Measurements from ENCODE around the gene EFCAB6. TPM values are rescaled to one million over a fixed set of nuclear protein-coding genes. Genes with fewer than 3 reads are reported as not detected.

Gene EFCAB6
- total RNA-seq, 1 donor = 0.86 TPM

- no peak overlapping the region for H3K4me3 ChIP-seq (ENCODE audit: low read depth, low read length)
- no peak for DNase-seq (ENCODE audit: low read depth)
- TF ChIP-seq, protein P1, sequence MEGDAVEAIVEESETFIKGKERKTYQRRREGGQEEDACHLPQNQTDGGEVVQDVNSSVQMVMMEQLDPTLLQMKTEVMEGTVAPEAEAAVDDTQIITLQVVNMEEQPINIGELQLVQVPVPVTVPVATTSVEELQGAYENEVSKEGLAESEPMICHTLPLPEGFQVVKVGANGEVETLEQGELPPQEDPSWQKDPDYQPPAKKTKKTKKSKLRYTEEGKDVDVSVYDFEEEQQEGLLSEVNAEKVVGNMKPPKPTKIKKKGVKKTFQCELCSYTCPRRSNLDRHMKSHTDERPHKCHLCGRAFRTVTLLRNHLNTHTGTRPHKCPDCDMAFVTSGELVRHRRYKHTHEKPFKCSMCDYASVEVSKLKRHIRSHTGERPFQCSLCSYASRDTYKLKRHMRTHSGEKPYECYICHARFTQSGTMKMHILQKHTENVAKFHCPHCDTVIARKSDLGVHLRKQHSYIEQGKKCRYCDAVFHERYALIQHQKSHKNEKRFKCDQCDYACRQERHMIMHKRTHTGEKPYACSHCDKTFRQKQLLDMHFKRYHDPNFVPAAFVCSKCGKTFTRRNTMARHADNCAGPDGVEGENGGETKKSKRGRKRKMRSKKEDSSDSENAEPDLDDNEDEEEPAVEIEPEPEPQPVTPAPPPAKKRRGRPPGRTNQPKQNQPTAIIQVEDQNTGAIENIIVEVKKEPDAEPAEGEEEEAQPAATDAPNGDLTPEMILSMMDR (IDR thresholded peaks at IDR 0.05; ENCODE audit: insufficient read depth, low read depth, low read length) = no peak
Measured at GRCh38 chr22:43491177-43491576, 320.9 kb downstream of the EFCAB6 start.

DNA sequence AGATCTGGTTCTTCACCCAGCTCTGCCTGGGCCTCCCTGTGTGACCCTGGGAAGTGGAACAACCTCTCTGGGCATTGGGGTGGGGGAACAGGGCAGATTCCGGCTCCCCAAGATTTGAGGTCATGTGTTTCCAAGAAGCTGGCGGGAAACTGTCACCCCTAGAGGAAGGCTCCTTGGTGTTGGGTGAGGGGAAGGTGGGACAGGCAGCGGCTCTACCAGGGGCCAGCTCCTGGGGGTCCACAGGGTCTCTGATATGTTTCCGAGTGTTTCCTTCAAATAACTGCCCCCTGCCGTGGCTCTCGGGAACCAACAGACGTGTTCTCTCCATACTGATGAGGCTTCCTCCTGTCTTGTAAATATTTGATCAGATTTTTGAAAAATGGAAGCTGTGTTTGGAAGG, 321.8 kb downstream of the EFCAB6 start:
- no peak for DNase-seq (ENCODE audit: low read depth)
- H3K4me3 ChIP-seq (ENCODE audit: low read depth, low read length) = no peak overlapping the region
- TF ChIP-seq, protein P1 (IDR thresholded peaks at IDR 0.05; ENCODE audit: insufficient read depth, low read depth, low read length) = no peak

DNA sequence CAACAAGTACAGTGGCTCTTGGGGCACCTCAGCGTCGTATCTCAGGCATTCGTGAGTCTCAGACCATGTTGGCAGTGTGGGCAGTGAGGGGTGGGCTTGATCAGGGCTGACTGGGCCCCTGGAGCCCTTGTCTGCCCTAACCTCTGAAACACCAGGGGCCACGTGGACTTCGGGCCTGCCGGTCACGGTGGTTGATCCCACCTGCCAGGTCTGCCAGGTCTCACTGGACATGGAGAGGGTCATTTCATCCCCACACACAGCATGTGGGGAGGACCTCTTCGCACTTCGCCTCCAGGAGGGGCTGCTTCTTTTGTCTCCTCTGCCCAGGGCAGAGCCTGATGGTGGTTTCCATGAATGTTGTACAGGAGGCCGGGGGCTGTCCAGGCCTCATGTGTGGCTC, 323.2 kb downstream of the EFCAB6 start:
- no peak overlapping the region for H3K4me3 ChIP-seq (ENCODE audit: low read depth, low read length)
- DNase-seq (ENCODE audit: low read depth) = no peak
- TF ChIP-seq, protein P1 (IDR thresholded peaks at IDR 0.05; ENCODE audit: insufficient read depth, low read depth, low read length) = no peak

- H3K4me3 ChIP-seq (ENCODE audit: low read depth, low read length) = no peak overlapping the region
- TF ChIP-seq, protein P1 (IDR thresholded peaks at IDR 0.05; ENCODE audit: insufficient read depth, low read depth, low read length) = no peak
- DNase-seq (ENCODE audit: low read depth) = no peak
Measured at GRCh38 chr22:43488031-43488866, 323.9 kb downstream of the EFCAB6 start.

- H3K4me3 ChIP-seq (ENCODE audit: low read depth, low read length) = no peak overlapping the region
- TF ChIP-seq, protein P1 (IDR thresholded peaks at IDR 0.05; ENCODE audit: insufficient read depth, low read depth, low read length) = no peak
- no peak for DNase-seq (ENCODE audit: low read depth)
Measured at GRCh38 chr22:43487311-43488030, 324.6 kb downstream of the EFCAB6 start.

DNA sequence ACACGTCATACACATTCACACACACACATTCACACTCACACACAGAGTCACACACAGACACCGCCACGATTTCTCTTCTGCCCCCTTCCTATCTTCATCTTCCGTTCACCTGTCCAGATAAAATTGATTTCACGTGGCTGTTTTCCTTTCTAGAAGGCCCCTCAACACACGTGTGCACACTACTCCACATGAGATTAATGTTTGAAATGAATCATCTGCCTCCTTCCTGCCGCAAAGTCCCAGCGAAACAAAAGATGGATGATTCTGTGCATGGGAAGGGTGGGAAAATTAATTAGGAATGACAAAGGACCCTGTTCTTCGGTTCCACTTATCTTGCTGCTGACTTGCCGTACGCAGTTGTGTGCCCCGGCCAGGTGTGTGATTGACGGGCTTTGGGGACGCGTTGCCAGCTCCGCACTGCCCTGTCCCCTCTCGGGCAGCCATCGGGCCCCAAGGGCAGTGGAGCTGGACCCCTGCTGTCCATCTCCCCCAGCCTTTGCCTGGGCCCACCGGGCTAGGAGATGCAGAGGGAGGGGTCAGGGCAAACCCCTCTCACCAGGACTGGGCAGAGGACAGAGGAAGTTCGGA, 326.5 kb downstream of the EFCAB6 start:
- TF ChIP-seq, protein P1 (IDR thresholded peaks at IDR 0.05; ENCODE audit: insufficient read depth, low read depth, low read length) = no peak
- no peak for DNase-seq (ENCODE audit: low read depth)
- no peak overlapping the region for H3K4me3 ChIP-seq (ENCODE audit: low read depth, low read length)

Data from fibroblast of villous mesenchyme (primary cell).